Hepatocyte (in vitro differentiated cells): ENCODE measurements around the gene HNRNPLL.

Experiments
- CTCF ChIP-seq: fragments of 200-600 bp; sonication (generic); IDR thresholded peaks from 2 replicates; pipeline ENCODE4 v1.5.1; 2016; ENCODE audit warnings: antibody characterized with exemption, mild to moderate bottlenecking; ENCODE audit not compliant: poor library complexity
- EZH2 ChIP-seq: fragments of 200-600 bp; sonication (generic); IDR thresholded peaks from 2 replicates; pipeline ENCODE4 v1.6.1; 2016; ENCODE audit warnings: antibody characterized with exemption, mild to moderate bottlenecking, borderline replicate concordance

- TF ChIP-seq CTCF (no peak), EZH2 (no peak)
Observed at GRCh38 chr2:38521835-38522234, 80.9 kb downstream of the HNRNPLL start.
